Spleen (tissue), 7 donors: ENCODE measurements around the gene LRP3.

Source experiments
- POLR2A ChIP-seq, 3 donors: fragments of 450-650 bp; IDR thresholded peaks; one replicate each; pipeline ENCODE4 v1.5.1; 2017; ENCODE audit warnings: antibody characterized with exemption in 3 of 3, mild to moderate bottlenecking in 1 of 3
- TF ChIP-seq, protein P1 (sequence below), 11 experiments: fragments of 200-600 bp in 7 of 11; fragments of 450-650 bp in 4 of 11; sonication (generic) in 4 of 11; IDR thresholded peaks in 8 of 11; conservative IDR thresholded peaks in 3 of 11; 1 replicate in 7 of 11; 2 replicates in 4 of 11; pipeline versions ENCODE4 v1.4.0 to v1.8.0; 2016 to 2021; ENCODE audit warnings: antibody characterized with exemption in 11 of 11, inconsistent platforms in 4 of 11, mild to moderate bottlenecking in 1 of 11
- donor health status: DM: no; HTN: no; CAD: no; lungs with moderate emphysema.
- donor health status: DM: no; HTN: no; CAD: no.
- donor health status: DM: no; HTN: no; CAD: no.

DNA sequence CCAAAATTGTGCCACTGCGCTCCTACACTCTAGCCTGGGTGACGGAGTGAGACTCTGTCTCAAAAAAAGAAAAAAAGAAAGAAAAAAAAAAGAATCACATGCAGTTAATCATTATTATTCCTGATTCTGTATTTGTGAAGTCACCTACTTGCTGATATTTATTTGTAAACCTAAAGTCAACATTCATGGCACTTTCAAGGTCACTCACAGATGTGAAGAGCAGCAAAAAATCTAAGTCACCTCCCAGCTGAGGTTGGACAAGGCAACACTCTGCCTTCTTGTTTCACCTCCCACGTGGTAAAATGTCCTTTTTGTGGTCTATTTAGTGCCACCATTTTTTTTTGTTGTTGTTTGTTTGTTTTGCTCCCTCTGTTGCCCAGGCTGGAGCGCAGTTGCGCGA, 35.8 kb upstream of the LRP3 start:
- TF ChIP-seq, protein P1, sequence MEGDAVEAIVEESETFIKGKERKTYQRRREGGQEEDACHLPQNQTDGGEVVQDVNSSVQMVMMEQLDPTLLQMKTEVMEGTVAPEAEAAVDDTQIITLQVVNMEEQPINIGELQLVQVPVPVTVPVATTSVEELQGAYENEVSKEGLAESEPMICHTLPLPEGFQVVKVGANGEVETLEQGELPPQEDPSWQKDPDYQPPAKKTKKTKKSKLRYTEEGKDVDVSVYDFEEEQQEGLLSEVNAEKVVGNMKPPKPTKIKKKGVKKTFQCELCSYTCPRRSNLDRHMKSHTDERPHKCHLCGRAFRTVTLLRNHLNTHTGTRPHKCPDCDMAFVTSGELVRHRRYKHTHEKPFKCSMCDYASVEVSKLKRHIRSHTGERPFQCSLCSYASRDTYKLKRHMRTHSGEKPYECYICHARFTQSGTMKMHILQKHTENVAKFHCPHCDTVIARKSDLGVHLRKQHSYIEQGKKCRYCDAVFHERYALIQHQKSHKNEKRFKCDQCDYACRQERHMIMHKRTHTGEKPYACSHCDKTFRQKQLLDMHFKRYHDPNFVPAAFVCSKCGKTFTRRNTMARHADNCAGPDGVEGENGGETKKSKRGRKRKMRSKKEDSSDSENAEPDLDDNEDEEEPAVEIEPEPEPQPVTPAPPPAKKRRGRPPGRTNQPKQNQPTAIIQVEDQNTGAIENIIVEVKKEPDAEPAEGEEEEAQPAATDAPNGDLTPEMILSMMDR (IDR thresholded peaks at IDR 0.05 in 8 of 11, conservative IDR thresholded peaks at IDR 0.05 in 3 of 11): no peak
- TF ChIP-seq POLR2A (IDR thresholded peaks at IDR 0.05): no peak
